Measurements from ENCODE around the gene WWTR1. TPM values are rescaled to one million over a fixed set of nuclear protein-coding genes. Genes with fewer than 3 reads are reported as not detected.

WWTR1 gene
- total RNA-seq, 1 donor from 2014 or later, result 111 TPM

Other genes with a start within 250 kb of the WWTR1 start
- not detected in 2 replicates for gene TM4SF4, start 183.3 kb downstream of the WWTR1 start, total RNA-seq
- gene COMMD2, start 94.5 kb upstream of the WWTR1 start, total RNA-seq, result 30.8 and 38.1 TPM in 2 replicates
- not detected in 2 replicates for gene ANKUB1, start 134.5 kb upstream of the WWTR1 start, total RNA-seq
- gene RNF13, start 155.2 kb upstream of the WWTR1 start, total RNA-seq, result 62.6 and 75.7 TPM in 2 replicates